ENCODE results near the gene BTF3. TPM values are rescaled to one million over a fixed set of nuclear protein-coding genes. Genes with fewer than 3 reads are reported as not detected.
"Not testable (repeated sequence)": the region's sequence is repeated elsewhere in the genome, so short reads cannot be mapped to it uniquely, and the experiment has no call there.

BTF3 gene
- total and polyA plus RNA-seq, 2 experiments from 2014 or later, result 407 to 458 TPM

GRCh38 chr5:73482383-73483136 lies 15.7 kb upstream of the BTF3 start:
- peak in 1 of 2 donors; percentile 26 for DNase-seq (ENCODE audit: low read depth in 1 of 2, low spot score in 1 of 2)
- H3K27ac ChIP-seq, result no peak overlapping the region
- H3K27me3 ChIP-seq, result no peaks in the 10 kb centered on the region
- TF ChIP-seq CTCF (IDR thresholded peaks at IDR 0.05; ENCODE audit: low read depth, low read length), result no peak
- H3K4me1 ChIP-seq (ENCODE audit: low read depth), result no peaks in the 10 kb centered on the region
- H3K9me3 ChIP-seq (ENCODE audit: low read depth), result no peaks in the 10 kb centered on the region
- H3K4me3 ChIP-seq, result no peak overlapping the region
- no peaks in the 10 kb centered on the region for H3K36me3 ChIP-seq

- Histone ChIP-seq H3K4me1 (ENCODE audit: low read depth) (no peaks in the 10 kb centered on the region), H3K36me3 (no peaks in the 10 kb centered on the region), H3K4me3 (no peak overlapping the region), H3K27ac (no peak overlapping the region), H3K9me3 (ENCODE audit: low read depth) (no peaks in the 10 kb centered on the region), H3K27me3 (no peaks in the 10 kb centered on the region)
- no peak for TF ChIP-seq CTCF (IDR thresholded peaks at IDR 0.05; ENCODE audit: low read depth, low read length)
- DNase-seq (ENCODE audit: low read depth in 1 of 2, low spot score in 1 of 2), result no peak
These were observed 14.6 kb upstream of the BTF3 start for GRCh38 chr5:73483676-73484075.

GRCh38 chr5:73484511-73484910 lies 13.7 kb upstream of the BTF3 start:
- TF ChIP-seq CTCF (IDR thresholded peaks at IDR 0.05; ENCODE audit: low read depth, low read length), result no peak
- Histone ChIP-seq H3K27me3 (no peaks in the 10 kb centered on the region), H3K36me3 (no peaks in the 10 kb centered on the region), H3K9me3 (ENCODE audit: low read depth) (no peaks in the 10 kb centered on the region), H3K4me1 (ENCODE audit: low read depth) (no peaks in the 10 kb centered on the region), H3K4me3 (no peak overlapping the region), H3K27ac (no peak overlapping the region)
- DNase-seq (ENCODE audit: low read depth in 1 of 2, low spot score in 1 of 2), result no peak

- no peak overlapping the region for H3K4me3 ChIP-seq
- no peaks in the 10 kb centered on the region for H3K4me1 ChIP-seq (ENCODE audit: low read depth)
- no peaks in the 10 kb centered on the region for H3K27me3 ChIP-seq
- DNase-seq (ENCODE audit: low read depth in 1 of 2, low spot score in 1 of 2), result no peak
- H3K27ac ChIP-seq, result no peak overlapping the region
- H3K9me3 ChIP-seq (ENCODE audit: low read depth), result no peaks in the 10 kb centered on the region
- H3K36me3 ChIP-seq, result no peaks in the 10 kb centered on the region
- TF ChIP-seq CTCF (IDR thresholded peaks at IDR 0.05; ENCODE audit: low read depth, low read length), result no peak
These were observed 12.5 kb upstream of the BTF3 start for GRCh38 chr5:73485715-73486114.

GRCh38 chr5:73486119-73486899 lies 11.9 kb upstream of the BTF3 start:
- Histone ChIP-seq H3K4me3 (no peak overlapping the region), H3K27ac (no peak overlapping the region), H3K36me3 (no peaks in the 10 kb centered on the region), H3K27me3 (no peaks in the 10 kb centered on the region), H3K9me3 (ENCODE audit: low read depth) (no peaks in the 10 kb centered on the region), H3K4me1 (ENCODE audit: low read depth) (no peaks in the 10 kb centered on the region)
- no peak for TF ChIP-seq CTCF (IDR thresholded peaks at IDR 0.05; ENCODE audit: low read depth, low read length)
- DNase-seq (ENCODE audit: low read depth in 1 of 2, low spot score in 1 of 2), result no peak

- H3K4me3 ChIP-seq, result not testable (repeated sequence)
These were observed 11.0 kb upstream of the BTF3 start for GRCh38 chr5:73487257-73487656.

More at GRCh38 chr5:73487257-73487656, 11.0 kb upstream of the BTF3 start:
- not testable (repeated sequence) for H3K27ac ChIP-seq; H3K27me3 ChIP-seq; DNase-seq (ENCODE audit: low read depth in 1 of 2, low spot score in 1 of 2); H3K9me3 ChIP-seq (ENCODE audit: low read depth); H3K4me1 ChIP-seq (ENCODE audit: low read depth); H3K36me3 ChIP-seq
